ENCODE data around the gene EHMT2.

Gene EHMT2

GRCh38 chr6:31878222-31878621 is 19.3 kb downstream of the EHMT2 start:
- no peak overlapping the region for H2AFZ ChIP-seq (ENCODE audit: low read depth, low read length)
- no peaks in the 10 kb centered on the region for H3K27me3 ChIP-seq (ENCODE audit: insufficient read depth, low read length, poor library complexity)

GRCh38 chr6:31877651-31878161 is 19.8 kb downstream of the EHMT2 start:
- H2AFZ ChIP-seq (ENCODE audit: low read depth, low read length): no peak overlapping the region
- ATAC-seq (ENCODE audit: insufficient read depth, low read depth): no peak
- H3K27me3 ChIP-seq (ENCODE audit: insufficient read depth, low read length, poor library complexity): no peaks in the 10 kb centered on the region
- no peak overlapping the region for H3K27ac ChIP-seq (ENCODE audit: low read length)
- H3K4me3 ChIP-seq (ENCODE audit: low read depth in 1 of 2, low read length in 2 of 2): no peak overlapping the region
- no peak for TF ChIP-seq EZH2 (IDR thresholded peaks at IDR 0.05; ENCODE audit: borderline replicate concordance, low read depth, low read length, severe bottlenecking)
- TF ChIP-seq, protein P1, sequence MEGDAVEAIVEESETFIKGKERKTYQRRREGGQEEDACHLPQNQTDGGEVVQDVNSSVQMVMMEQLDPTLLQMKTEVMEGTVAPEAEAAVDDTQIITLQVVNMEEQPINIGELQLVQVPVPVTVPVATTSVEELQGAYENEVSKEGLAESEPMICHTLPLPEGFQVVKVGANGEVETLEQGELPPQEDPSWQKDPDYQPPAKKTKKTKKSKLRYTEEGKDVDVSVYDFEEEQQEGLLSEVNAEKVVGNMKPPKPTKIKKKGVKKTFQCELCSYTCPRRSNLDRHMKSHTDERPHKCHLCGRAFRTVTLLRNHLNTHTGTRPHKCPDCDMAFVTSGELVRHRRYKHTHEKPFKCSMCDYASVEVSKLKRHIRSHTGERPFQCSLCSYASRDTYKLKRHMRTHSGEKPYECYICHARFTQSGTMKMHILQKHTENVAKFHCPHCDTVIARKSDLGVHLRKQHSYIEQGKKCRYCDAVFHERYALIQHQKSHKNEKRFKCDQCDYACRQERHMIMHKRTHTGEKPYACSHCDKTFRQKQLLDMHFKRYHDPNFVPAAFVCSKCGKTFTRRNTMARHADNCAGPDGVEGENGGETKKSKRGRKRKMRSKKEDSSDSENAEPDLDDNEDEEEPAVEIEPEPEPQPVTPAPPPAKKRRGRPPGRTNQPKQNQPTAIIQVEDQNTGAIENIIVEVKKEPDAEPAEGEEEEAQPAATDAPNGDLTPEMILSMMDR (IDR thresholded peaks at IDR 0.05; ENCODE audit: borderline replicate concordance, extremely low read depth, low read length, poor library complexity, severe bottlenecking): no peak
- DNase-seq: no peak
- H3K79me2 ChIP-seq (ENCODE audit: insufficient read depth, low read length): no peaks in the 10 kb centered on the region
- H3K9ac ChIP-seq (ENCODE audit: low read depth, low read length): no peak overlapping the region
- H3K4me1 ChIP-seq (ENCODE audit: insufficient read depth, low read length): no peaks in the 10 kb centered on the region
- H3K9me3 ChIP-seq (ENCODE audit: insufficient read depth, low read length, severe bottlenecking): no peaks in the 10 kb centered on the region
- H4K20me1 ChIP-seq (ENCODE audit: insufficient read depth, low read length): peaks cover under 1% of the 10 kb centered on the region; the same call in 1 of the 2 replicates
- H3K4me2 ChIP-seq (ENCODE audit: insufficient read depth, low read length): no peak overlapping the region
- H3K36me3 ChIP-seq (ENCODE audit: insufficient read depth, low read length): peaks cover 30% of the 10 kb centered on the region

More at GRCh38 chr6:31878222-31878621, 19.3 kb downstream of the EHMT2 start:
- Histone ChIP-seq H3K4me1 (ENCODE audit: insufficient read depth, low read length) (no peaks in the 10 kb centered on the region), H3K4me3 (ENCODE audit: low read depth in 1 of 2, low read length in 2 of 2) (no peak overlapping the region), H3K4me2 (ENCODE audit: insufficient read depth, low read length) (no peak overlapping the region), H3K36me3 (ENCODE audit: insufficient read depth, low read length) (peaks cover 35% of the 10 kb centered on the region), H3K27ac (ENCODE audit: low read length) (no peak overlapping the region), H3K9ac (ENCODE audit: low read depth, low read length) (no peak overlapping the region), H3K79me2 (ENCODE audit: insufficient read depth, low read length) (no peaks in the 10 kb centered on the region), H4K20me1 (ENCODE audit: insufficient read depth, low read length) (peaks cover 6% of the 10 kb centered on the region; the same call in 1 of the 2 replicates), H3K9me3 (ENCODE audit: insufficient read depth, low read length, severe bottlenecking) (no peaks in the 10 kb centered on the region)
- DNase-seq: no peak
- TF ChIP-seq, protein P1 (IDR thresholded peaks at IDR 0.05; ENCODE audit: borderline replicate concordance, extremely low read depth, low read length, poor library complexity, severe bottlenecking): no peak
- TF ChIP-seq EZH2 (IDR thresholded peaks at IDR 0.05; ENCODE audit: borderline replicate concordance, low read depth, low read length, severe bottlenecking): no peak
- peak; percentile 10; the same call in 2 of the 3 replicates for ATAC-seq (ENCODE audit: insufficient read depth, low read depth)

GRCh38 chr6:31877125-31877650 is 20.3 kb downstream of the EHMT2 start:
- no peak for ATAC-seq (ENCODE audit: insufficient read depth, low read depth)
- no peak overlapping the region for H3K9ac ChIP-seq (ENCODE audit: low read depth, low read length)
- H3K79me2 ChIP-seq (ENCODE audit: insufficient read depth, low read length): no peaks in the 10 kb centered on the region
- no peak overlapping the region for H3K4me2 ChIP-seq (ENCODE audit: insufficient read depth, low read length)
- no peak for TF ChIP-seq EZH2 (IDR thresholded peaks at IDR 0.05; ENCODE audit: borderline replicate concordance, low read depth, low read length, severe bottlenecking)
- TF ChIP-seq, protein P1 (IDR thresholded peaks at IDR 0.05; ENCODE audit: borderline replicate concordance, extremely low read depth, low read length, poor library complexity, severe bottlenecking): no peak
- DNase-seq: no peak
- no peaks in the 10 kb centered on the region for H3K9me3 ChIP-seq (ENCODE audit: insufficient read depth, low read length, severe bottlenecking)
- peaks cover 25% of the 10 kb centered on the region for H3K36me3 ChIP-seq (ENCODE audit: insufficient read depth, low read length)
- no peaks in the 10 kb centered on the region; the same call in 1 of the 2 replicates for H4K20me1 ChIP-seq (ENCODE audit: insufficient read depth, low read length)
- no peaks in the 10 kb centered on the region for H3K4me1 ChIP-seq (ENCODE audit: insufficient read depth, low read length)
- H3K27me3 ChIP-seq (ENCODE audit: insufficient read depth, low read length, poor library complexity): no peaks in the 10 kb centered on the region
- H3K4me3 ChIP-seq (ENCODE audit: low read depth in 1 of 2, low read length in 2 of 2): no peak overlapping the region
- no peak overlapping the region for H2AFZ ChIP-seq (ENCODE audit: low read depth, low read length)
- no peak overlapping the region for H3K27ac ChIP-seq (ENCODE audit: low read length)
